GM21390 (cell line): Measurements from ENCODE around the gene FGD3.

Experiments used
- ATAC-seq: cut with Tn5 transposase; IDR thresholded peaks from one replicate; pipeline ENCODE4 v1.9.1; 2021; ENCODE audit not compliant: unreplicated experiment

Gene FGD3

GRCh38 chr9:92954886-92955285, 7.6 kb downstream of the FGD3 start:
- no peak for ATAC-seq

DNA sequence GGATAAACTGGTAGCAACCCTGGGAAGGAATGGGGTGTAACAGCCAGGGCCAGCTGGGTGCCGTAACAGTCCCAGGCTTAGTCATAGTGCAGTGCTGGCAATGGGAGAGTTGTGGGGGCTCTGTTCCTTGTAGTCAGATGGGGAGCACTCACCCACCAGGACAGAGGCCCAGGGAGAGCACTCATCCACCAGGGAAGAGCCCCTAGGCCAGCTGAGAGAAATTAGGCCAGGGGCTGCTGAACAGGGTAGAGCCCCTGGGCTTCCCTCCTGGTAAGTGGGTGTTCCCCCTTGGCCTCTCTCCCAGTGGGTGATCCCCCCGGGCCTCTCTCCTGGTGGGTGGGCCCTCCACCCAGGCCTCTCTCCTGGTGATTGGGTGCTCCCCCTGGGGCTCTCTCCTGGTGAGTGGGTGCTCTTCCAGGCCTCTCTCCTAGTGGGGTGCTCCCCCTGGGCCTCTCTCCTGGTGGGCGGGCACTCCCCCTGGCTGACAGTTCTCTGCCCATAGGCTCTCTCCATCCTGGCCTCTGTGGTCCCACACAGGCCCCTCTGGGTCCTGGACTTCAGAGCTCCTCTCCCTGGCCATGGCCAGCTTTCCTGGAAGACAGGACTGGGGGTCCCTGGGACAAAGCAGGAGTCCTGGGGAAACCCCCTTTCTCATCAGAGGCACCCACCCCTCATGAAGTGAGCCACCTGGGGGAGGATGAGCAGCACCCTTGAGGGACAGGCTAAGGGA, 13.4 kb downstream of the FGD3 start:
- no peak for ATAC-seq

GRCh38 chr9:92961627-92962302, 14.4 kb downstream of the FGD3 start:
- no peak for ATAC-seq

- no peak for ATAC-seq
These were observed 15.0 kb downstream of the FGD3 start for GRCh38 chr9:92962303-92962649.

DNA sequence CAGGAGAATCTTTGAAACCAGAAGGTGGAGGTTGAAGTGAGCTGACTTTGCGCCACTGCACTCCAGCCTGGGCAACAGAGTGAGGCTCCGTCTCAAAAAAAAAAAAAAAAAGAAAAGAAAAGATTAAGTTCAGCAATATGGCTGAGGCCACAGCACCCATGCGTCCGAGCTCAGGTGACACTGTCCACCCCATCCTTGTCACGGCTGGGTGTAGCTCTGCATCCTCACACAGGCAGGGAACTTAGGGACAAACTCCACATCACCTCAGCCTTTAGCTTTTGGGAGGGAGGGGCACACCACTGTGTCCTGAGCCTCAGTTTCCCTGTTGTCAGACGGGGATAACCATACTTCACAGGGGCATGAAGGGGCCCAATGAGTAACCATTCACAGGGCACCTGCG, 15.5 kb downstream of the FGD3 start:
- no peak for ATAC-seq

DNA sequence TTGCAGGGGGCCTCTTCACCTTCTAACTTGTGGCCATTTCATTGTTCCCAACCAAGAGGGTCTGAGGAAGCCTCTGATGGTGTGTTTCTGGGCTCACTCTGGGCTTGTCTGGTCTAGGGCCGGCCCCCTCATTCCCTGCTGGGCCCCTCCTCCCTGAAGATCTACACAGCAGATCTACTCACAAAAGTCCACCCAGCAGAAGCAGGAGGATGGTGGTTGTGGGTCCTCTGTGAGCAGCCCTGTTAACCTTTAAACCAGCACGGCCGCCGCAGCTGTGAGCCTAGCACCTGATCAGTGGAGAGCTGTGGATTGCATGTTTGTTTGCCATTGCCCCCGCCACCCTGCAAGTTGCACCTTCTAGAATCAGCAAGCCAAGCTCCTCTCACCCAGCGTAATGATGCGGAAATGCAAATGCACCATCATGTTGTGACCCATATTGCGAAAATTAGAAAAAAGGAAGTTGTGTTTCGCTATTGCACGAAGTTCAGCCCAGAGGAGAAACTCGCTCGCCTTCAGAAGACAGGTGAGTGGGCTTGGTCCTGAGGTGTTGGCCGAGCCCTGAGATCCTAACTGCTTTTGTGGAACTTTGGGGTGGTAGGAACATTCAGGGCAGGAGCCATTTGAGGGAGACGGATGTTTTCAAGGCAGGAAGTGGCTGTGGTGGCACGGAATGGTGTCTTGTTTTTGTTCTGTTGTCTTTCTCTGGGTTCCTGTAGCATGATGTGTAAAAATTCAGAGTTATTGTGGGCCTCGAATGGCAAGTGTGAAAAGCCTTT, 16.7 kb downstream of the FGD3 start:
- ATAC-seq, result peak; percentile 61

GRCh38 chr9:92964607-92965060, 17.3 kb downstream of the FGD3 start:
- ATAC-seq, result no peak

- no peak for ATAC-seq
These were observed 17.9 kb downstream of the FGD3 start for GRCh38 chr9:92965061-92965758.

DNA sequence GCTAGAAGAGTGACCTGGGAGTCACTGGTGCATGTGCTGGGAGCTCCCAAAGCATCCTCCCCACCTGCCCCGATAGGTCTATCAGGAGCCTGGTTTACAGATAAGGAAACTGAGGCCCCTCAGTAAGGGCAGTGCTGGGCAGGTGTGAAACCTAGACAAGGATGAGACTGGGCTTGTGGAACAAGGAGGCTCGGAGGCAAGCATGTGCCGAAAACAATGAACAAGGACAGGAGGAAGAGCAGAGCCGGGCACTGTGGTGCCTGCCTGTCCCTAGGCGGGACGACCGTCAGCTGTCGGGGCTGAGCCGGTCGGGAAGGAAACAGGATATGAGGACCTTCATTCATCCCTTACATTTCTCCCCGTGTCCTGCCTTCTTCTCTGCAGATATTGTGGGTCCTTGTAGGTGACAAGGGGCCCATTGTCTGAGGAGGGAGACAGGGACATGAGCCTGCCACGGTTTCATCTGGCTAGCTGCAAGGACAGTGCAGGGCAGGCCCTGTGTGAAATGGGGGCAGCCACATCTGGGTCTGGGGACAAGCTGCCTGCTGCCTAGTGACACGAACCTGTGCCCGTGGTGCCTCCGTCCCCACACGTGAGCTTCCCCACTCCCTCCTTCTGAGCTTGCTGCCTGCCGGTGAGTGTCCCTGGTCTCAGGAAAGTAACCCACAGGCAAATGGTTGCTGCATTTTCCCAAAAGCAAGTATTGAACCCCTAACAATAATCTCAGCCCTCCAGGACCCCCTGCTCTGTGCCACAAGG, 18.6 kb downstream of the FGD3 start:
- no peak for ATAC-seq

DNA sequence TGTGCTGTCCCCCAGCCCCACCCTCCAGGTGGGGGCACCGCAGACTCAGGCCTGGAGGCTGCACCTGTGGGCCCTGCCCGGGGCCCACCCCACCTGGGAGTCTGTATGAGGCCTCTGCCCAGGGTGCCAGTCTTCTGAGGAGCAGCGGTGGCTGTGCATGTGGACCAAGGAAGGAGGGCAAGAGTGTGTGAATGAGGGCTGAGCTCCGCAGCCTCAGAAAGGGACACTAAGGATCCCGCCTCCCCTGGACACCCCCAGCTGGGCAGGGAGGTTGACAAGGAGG, 19.1 kb downstream of the FGD3 start:
- ATAC-seq, result no peak

DNA sequence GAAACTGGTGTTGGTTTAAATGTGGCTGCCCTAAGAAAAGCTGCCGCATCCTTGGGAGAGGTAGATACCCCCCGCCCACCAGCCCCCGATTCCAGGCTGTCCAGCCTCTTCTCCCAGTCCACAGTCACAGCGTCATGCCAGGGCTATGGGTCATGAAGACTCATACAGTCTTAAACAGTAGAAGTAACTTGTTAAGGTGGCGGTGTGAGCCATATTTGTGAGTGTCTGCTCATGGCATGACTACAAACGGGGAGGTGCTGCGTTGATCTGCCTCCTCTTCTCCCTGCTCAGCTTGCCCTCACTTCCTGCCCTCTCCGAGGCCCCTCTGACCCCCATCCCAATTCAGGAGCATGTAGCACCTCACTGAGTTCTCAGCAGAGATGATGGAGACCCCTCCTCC, 20.8 kb downstream of the FGD3 start:
- no peak for ATAC-seq

DNA sequence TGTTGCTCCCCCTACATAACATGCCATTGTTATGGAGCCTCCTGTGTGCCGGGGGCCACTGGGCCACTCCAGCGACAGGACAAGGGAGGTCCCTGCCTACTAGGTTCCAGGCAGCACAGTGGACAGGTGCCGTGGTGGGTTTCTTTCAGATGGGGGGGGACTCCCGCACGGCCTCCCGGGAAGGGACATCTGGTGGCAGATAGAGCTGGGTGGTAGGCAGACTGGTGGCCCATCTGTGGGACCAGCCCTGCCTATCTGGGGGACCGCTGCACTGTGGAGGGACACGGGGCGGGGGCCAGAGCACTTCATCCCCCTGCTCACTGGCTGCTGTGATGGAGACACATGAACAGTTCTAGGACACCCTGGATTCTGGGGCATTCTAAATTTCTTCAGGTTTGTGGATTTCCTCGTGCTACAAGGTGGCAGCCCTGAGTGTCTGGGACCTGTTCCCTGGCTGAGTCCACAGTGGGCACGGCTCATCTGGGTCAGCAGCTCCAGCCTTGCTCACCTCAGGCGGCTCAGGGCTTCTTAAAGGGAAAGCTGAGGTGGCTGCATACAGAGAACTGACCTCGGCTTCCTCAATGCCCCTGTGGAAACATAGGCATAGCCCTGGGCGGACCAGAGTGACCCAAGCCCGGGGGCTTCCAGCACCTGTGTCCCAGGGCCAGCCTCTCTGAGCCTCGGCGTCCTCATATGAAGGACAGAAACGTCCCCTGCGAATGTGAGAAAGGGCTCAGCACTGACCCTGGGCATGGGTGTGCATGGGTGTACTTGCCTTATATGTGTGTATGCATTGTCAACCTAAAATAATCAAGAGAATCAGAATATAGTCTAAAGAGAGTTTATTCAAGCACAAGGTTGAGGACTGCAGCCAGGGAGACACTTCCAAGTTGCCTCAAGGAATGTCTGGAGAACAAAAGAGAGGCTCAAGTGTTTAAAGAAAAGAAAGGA, 22.5 kb downstream of the FGD3 start:
- ATAC-seq, result no peak

DNA sequence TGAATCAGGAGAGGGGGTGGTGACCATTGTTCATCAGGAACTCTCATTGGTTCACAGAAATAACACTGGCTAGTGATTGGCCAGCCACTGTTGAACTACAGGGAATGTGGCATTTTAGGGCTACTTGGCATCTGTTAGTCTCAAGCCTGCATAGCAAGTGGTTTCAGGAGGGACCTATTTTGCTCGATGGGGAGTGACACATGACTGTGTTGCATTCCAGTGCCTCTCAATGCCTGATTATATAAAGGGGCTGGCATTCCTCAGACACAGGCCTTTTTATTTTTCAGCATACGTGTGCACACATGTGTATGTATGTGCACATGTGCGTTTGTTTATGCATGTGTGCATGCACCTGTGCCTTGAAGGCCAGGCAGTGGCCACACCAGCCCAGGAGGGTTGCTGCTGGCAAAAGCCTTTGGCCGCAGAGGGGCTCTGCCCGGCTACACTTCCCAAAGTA, 23.2 kb downstream of the FGD3 start:
- ATAC-seq, result no peak

- ATAC-seq, result no peak
These were observed 23.8 kb downstream of the FGD3 start for GRCh38 chr9:92971121-92971520.

DNA sequence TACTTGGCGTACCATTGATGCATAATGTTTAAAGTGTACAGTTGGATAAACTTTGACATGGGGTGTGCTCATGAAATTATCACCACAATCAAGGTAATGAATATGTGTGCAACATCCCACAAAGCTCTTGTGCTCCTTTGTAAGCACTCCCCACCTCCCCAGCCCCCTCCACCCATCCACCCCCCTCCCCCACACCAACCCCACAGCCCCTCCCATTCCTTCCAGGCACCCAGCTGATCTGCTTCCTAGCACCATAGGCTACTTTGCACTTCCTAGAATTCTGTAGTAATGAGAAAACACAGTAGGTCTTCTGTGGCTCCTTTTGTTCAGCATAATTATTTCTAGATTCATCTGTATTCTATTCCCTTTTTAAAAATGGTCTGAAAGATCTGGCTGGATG, 24.5 kb downstream of the FGD3 start:
- ATAC-seq, result no peak

- no peak for ATAC-seq
These were observed 26.4 kb downstream of the FGD3 start for GRCh38 chr9:92973700-92974099.

DNA sequence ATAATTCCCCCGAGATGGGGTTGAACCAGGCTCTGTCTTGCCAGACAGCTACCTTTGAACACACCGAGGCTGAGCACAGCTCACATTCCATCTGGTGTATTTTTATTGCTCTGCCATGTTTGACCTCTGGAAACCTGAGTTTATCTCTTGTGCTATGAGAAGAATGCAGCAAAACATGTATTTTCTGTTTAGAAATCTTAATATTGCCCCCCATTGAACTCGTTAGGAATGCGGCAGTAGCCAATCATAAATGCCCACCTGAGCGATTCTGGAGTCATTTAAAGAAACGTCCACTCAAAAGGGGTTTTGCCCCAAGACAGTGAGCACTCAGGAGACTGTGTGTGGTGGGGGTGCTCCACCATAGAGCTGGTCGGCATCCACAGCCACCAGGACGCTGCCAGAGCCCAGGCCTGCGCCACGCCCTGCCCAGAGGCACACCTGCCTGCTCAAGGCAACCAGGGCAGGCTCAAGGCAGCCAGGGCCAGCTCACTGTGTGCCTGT, 26.9 kb downstream of the FGD3 start:
- no peak for ATAC-seq

DNA sequence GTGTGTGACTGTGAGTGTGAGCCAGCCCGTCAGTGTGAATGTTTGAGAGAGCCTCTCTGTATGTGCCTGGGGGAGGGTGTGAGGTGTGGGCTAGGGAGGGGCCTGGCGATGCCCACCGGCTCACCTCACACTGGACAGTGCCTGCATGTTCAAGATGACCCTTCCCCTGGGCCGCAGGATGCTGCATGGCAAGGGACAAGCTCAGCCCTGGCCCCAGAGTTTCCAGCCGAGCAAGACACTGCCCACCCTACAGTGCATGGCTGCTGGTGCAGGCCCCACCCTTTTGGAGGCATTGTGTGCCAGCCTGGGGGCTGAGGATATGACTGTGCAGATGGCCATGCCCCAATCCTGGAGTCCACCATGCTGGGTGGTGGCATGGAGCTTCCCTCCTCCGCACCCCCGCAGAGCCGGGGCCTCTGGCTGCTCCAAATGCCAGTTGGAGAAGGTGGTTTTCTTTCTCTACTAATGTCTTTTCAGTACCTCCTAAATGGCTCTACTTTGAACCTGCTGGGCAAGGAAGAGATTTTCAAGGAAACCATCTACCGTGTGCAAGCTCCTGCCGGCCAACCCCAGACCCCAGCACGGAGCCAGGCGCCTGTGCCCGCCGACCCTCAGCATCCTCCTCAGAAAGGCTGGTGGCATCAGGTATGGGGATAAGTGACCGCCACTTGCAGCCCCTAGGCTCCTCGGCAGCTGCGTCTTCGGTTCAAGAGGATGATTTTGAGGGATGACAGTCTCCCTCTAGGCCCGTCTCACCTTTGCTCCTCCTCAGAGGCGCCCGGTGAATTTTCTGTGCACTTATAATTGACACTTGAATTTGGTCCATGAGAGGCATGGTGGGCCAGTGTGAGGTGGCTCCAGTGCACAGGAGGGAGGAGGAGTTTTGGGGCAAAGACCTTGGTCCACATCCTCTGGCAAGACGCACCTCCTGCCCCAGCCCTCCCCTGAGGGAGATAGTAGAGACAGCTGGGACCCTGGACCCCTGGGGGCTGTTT, 27.7 kb downstream of the FGD3 start:
- ATAC-seq, result no peak
